GM19455 (cell line): Measurements from ENCODE around the gene LTBP1.

Experiments used
- ATAC-seq: cut with Tn5 transposase; IDR thresholded peaks from one replicate; pipeline ENCODE4 v1.9.1; 2021; ENCODE audit not compliant: unreplicated experiment

The LTBP1 gene

DNA sequence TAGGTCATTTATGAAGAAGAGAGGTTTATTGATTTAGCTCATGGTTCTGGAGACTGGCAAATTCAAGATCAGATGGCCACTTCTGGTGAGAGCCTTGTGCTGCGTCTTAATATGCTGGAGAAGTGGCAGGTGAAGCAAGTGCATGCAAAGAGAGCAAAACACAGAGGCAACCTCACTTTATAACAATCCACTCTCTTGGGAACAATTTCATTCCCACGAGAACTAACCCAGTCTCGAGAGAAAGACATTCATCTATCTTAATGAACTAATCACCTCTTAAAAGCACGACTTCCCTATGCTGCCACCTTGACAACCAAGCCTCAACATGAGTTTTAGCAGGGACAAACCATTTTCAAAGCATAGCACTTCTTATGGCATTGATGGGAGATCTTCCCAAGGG, 343.2 kb downstream of the LTBP1 start:
- ATAC-seq = no peak

DNA sequence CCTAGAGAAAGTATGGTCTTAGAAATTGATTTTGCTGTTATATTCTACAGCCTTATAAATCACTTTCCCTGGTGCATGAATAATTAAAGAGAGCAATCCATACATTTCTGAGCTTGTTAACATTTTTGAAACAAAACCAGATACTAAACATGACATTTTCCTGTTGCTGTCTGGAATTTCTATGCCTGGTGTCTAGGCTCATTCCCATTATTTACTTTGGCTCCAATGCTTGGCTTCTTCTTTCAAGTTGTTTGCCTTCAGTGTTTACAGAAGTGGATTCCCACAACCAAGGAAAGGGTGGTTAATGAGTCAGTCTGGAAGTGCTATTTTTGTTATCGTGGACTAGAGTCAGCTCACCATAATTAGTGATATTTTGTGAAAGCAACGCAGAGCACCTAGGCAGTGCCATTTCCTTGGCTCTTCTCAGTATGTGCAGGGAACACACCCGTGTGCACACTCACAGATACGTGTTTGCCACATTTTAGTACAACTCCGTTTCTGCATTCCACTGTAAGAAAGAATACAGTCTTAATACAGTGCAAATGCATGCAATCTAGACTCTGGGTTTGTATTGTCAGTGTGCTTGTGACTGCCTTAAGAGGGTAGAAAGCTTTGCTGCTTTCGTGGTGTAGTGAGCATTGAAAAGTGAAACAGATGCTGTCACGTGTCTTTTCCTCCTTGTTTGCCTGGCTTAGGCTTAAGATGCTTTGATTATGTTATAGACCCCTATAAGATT, 344.7 kb downstream of the LTBP1 start:
- ATAC-seq = no peak

DNA sequence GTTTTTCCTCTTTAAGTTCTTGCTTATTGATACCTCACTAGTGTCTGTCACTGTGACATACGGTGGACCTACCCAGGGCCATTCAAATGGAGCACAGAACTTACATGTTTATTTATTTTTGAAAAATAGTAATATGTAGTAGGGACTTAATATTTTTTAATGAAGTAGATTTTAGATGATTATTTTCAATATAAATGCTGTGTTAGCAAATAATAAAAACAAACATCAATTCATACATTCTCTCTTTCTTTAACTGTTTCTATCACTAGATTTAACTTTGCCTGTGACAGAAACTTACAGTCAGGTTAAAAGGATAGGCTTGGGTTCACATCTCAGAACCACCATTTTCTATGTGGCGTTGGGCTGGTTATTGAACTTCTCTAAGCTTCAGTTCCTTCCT, 345.3 kb downstream of the LTBP1 start:
- no peak for ATAC-seq

DNA sequence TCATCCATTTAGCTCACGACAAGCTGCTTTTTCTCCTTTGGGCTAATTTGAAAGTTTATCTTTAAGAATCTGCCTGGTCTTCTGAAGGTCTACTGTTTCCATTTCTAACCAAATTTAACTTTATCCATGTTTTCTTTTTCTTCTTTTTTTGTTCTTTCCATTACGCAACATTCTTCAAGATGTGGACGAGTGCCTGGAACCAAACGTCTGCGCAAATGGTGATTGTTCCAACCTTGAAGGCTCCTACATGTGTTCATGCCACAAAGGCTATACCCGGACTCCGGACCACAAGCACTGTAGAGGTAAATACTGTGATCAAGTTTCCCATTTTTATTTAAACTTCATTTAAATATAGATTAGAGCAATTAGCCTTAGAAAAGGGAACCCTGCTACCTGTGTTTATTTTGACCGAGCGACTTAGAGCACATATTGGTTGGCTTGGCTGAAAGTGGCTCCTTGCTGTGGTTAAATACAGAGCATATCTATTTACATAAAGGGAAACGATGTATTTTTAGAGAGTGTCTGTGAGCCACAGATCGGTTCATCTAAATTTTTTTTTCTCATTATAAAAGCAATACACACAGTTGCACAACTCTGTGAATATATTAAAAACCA, 346.3 kb downstream of the LTBP1 start:
- ATAC-seq = no peak

DNA sequence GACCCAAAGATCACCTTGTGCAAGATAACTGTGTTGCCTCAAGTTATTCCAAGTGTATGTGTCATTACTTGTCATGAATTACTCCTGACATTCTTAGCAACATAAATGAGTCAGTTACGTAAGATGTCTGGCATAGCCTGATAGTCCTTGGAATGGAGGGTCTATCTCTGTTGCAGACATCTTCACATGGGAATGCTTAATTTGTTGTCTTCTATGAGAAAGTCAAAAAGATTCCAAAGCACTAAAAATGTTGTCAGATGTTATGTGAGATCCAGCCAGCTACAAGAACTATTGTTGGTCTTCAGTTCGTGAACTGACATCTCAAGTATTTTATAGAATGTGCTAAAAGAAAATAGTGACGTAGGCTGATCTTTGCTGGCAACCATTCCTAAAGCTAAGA, 351.5 kb downstream of the LTBP1 start:
- ATAC-seq = no peak

DNA sequence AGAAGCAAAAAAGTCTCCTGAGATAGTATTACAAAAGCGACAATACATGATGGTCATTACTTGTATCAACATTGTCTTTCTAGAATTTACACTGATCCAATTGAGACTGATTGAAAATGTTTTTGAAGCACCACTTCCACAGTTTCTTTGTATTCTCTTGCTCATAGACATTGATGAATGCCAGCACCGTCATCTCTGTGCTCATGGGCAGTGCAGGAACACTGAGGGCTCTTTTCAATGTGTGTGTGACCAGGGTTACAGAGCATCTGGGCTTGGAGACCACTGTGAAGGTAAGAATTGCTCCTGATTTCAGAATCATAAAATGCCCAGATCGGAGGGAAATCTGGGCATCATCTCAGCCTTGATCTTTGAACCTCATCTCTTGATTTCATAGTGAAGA, 354.6 kb downstream of the LTBP1 start:
- no peak for ATAC-seq

DNA sequence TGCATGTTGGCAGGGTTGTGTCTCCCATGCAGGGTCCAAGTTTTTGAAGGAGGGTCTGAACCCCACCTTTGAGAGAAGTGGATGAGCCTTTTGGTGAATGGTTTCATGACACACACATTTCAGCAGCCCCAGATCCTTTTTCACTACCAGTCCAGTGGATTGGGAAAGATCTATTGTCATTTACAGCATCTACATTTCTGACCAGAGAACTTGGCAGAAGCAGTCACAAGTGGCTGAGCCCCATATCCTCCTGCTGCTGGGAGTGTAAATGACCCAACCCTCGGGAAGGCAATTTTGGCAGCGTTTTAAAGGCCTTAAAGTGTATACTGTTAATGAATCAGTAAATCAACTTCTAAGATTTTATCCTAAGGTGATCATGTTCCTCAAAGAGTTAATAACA, 355.6 kb downstream of the LTBP1 start:
- ATAC-seq = no peak

DNA sequence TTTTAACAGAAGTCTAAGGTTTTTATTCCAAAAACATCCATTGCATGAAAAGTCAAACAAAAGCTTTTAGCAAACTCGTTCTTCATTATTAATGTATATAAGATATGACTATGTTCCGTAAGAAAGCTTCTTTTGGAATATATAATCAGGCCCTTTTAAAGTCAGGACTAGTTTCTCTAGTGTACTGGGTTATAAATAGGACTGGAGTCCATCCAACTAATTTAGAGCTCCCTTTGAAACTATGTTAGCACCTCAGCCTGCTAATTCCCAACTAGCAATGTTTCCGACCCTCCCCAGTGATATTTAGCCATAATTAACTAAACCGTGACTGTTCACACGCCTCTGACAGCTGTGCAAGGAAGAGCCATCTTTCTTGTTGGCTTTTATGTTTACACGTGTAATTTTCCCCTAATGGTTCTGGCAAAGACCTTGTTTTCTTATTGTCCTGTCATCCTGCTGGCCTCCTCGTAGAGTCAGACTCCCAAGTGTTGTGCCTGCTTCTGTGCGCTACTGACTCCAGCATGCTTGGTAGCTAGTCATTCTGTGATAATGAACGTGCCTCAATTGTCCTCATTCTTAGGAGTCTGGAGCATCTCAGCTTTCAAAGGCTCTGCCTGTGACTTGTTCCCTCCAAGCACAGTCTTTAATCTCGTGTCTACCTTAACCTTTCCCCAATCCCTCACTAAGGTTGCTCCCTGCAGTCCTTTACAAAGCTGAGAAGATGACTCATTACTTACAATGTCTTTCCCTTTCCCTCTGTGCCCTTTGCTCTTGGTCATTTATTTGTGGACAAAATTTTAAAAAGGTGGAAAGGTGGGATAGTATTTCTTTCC, 357.5 kb downstream of the LTBP1 start:
- ATAC-seq = no peak

DNA sequence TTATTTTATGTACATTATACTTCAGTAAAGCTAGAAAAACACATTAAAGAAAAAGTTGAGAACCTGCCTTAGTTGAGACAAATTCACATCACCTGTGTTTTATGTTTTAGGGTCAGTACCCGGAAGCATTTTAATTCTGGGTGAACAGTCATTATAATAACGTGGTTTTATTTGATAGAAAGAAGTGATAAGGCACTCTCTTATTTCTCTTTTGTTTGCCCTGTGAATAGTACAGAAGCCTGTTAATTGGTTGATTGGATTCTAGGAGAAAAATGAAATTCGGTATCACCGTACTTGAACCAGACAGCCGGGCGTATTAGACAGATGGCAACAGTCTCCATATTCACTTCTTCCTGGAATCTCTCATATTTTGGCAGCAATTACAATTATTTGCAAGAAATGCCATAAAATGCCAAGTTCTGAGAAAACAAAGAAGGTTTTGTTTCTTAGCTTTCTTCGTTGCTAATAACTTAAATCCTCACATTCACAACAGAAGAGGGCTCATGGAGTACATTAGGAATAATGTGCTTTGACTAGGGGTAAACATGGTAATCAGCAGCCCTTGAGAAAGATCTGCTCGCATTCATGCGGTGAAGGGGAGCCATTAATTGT, 361.0 kb downstream of the LTBP1 start:
- no peak for ATAC-seq

DNA sequence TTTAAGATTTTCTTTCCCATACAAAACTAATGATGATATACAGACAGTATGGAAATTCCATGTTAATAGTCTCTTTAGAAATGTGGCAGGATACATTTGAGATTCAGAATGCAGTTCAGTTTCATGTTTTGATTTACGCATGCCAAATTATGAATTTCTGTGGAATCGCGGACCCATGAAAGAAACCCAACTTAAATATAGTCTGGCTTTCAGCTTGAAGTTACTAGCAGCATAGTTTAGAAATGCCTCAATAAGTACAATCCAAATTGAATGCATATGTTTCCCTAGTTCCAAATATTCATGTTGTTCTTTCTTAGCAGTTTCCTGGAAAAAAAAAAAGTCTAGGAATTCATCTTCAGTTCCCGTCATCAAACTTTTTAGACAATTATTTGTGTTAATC, 365.6 kb downstream of the LTBP1 start:
- ATAC-seq = no peak

DNA sequence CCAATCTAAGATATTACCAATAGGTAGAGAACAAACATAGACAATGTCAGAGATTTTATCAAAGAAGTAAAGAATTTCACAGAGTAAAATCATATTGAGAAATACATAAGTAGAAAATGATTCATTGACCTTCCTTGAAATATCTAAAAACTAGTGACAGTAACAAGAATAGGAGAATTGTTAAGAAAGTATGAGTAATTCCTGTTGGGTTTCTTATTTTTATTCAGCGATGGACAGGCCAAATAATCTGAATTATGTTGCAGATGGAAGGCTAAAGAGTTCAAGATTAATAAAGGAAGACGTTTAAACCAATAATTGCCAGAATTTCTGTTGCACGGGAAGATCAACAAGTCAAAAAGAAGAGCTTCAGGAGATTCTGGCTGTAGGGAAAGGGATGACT, 366.3 kb downstream of the LTBP1 start:
- no peak for ATAC-seq

DNA sequence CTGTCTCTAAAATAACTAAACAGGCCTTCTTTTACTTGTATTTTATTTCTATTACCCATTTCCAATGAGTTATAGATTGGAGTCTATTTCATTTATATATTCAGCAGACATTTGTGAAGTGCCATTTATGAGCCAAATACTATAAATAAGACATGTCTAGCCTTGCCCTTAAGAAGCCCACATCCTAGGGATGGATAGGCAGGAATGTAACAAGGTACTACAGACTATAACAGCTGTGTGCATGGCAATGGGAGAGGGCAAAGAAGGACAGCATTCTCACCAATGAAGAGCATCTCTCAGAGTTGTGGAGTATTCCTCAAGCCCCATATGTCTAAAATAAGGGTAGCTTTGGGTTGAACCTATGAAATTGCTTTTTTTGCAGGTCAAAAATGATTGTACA, 367.8 kb downstream of the LTBP1 start:
- no peak for ATAC-seq

DNA sequence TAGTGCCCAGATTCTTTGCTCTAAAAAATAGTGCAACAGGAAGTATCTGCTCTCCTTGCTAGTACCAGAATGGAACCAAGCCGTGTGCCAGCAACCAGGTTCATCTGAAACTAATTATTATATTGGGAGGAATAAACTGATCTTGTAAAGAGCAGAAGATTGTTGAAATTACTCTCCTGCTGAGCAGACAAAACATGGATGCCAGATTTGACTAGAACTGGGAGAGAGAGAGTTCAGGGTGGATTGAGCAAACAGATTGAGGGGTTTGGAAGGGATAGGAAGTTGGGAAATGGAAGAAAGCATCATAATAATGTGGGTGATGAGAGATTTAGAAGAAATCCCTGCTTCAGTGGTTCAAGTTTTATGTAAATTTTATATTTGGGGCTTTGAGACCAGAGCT, 369.6 kb downstream of the LTBP1 start:
- ATAC-seq = no peak

DNA sequence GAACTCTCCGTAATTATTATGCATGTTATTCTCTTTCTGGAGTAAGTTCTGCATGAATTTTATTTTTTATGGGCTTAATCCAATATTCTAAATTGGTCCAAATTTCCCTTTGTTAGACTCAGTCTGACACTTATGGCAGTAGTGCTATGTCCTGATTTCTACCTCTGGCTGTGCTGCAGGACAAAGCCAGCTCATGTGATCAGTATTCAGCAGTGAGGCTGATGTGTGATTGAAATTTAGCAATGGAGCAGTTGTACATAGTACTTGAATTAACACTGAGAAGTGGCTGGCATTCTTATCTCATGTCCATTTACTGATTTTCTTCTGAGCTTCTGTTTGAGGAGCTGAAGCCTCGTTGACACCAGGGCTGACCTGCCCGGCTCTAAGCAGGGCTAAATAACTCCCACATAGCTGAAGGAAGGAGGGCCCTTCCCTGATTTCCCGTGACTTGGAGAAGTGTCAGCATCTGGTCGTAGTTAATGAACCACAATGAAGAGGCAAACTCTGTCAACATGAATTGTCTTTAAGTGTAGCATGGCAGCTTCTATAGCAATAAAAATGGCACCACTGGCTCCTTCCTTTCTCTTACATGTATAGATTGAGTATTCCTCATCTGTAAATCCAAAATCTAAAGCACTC, 370.7 kb downstream of the LTBP1 start:
- ATAC-seq = no peak

DNA sequence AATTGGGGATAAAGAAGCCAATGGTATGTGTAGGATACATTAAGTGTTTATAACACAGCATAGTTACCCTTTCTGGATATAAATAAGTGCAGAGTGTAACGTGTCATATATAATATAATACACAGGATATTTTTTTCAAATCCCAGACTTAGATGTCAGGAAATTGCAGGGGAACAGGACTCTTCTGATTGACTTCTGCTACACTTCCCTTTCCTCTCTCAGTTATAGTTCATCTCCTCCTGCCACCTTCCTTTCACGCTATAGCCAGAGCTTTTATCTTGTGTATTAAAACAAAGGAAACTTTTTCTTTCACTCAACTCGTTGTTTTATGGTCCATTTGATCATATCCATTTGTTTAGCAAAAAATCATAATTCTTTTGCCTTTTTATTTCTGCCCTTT, 371.7 kb downstream of the LTBP1 start:
- ATAC-seq = no peak

DNA sequence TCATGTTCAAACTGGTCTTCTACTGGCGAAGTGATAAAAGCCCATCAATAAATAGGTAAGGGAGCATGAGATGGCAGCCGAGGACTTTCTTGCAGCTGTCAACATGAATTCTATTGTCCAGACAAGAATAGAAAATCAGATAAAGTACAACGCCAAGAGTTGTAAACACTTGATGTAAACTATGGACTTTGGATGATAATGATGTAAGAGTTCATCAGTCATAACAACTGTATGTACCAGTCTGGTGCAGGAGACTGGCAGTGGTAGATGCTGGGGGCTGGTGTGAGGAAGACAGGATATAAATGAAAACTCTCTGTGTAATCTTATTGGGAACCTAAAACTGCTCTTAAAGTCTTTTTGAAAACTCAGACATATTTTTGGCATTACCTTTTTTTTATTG, 373.8 kb downstream of the LTBP1 start:
- no peak for ATAC-seq

DNA sequence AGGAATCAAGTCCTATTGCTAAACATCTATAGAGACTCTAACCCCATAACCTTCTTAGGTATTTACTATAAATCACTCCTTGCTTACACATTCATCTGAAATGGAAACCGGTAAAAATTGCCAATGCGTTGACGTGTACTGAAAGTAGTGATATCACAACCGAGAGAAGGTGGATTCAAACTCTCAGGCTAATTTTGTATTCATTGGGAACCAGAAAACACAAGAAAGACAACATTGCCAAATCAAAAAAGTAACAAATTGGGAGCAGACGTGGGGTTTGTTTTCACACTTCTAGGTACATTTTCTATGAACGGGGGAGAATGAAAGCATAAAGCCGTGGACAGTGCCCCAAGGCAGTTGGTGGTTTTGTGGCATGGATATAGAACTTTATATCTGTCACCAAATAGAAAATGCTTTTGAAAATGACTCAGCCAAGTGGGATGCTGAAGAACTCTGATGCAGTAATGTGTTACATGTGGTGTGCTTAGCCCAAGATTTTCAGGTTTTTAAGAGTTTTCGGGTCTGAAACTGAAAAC, 374.6 kb downstream of the LTBP1 start:
- no peak for ATAC-seq

DNA sequence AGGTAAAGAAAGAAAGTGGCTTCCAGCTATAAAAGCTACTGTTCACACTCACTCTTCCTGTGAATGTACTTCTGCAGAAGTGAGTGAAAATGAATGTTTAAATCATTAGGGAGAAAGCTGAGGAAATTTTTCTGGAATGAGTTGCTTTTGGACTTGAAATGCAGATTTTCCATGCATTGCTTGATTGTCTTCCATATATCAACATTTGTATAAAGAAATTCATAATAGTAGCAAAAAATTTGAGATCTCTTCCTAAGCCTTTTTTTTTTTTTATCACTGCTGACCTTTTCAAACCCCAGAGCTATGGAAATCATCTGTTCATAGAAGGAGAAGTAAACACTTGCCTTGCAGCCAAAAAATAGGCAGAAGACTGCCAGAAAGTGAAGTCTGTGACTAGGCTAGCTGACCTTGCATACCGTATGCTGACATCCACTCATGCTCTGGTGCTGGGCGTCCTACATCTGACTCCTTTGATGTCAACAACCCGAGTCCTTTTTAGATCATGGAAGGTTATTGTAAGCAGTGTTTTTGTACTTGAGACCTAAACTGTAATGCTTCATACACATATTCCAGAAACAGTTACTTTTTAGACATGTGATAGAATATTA, 375.2 kb downstream of the LTBP1 start:
- ATAC-seq = no peak

DNA sequence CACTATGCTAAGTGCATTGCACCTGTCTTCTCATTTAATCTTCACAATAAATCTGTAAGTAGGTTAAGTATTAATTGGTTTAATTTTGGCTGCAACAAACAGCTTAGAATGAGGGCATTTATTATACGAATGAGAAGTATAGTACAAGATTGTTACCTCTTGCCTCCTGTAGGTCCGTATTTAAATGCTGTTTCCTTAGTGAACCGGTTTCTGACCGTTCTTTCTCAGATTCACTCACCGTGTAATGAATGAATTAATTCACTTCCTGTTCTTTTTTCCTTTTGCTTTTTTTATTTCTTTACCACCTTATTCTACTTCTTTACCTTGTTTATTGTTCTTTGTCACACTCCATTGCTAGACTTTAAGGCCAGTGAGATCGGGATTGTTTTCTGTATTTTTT, 375.9 kb downstream of the LTBP1 start:
- ATAC-seq = no peak

DNA sequence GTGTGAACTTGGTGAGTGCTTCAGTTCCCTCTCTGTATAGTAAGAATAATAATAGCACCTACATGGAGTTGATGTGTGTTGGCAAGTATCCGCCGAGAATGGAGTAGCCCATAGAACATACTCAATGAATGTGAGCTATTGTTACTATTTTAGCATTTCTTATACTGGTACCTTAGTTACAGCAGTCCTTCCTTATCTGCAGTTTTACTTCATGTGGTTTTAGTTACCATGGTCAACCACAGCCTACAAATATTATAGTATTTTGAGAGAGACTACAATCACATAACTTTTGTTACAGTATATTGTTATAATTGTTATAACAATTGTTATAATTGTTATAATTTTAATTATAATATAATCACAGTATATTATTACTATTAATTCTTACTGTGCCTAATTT, 377.2 kb downstream of the LTBP1 start:
- ATAC-seq = no peak

DNA sequence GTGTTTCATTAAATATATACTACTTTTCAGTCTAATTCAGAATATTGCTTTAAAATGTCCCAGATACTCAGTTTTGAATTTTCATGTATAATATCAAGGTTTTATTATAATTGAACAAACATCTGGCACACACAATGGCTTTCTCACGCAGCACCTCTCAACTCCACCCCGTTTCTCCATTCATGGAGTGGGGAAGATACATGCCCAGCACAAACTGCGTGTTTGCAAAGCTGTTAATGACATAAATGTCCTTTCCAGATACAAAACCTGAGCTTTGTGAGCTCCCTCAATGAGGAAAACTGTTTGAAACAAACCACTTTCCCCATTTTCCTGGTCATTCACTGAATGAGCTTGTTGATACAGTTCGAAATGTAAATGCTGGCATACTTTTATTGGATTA, 379.3 kb downstream of the LTBP1 start:
- no peak for ATAC-seq
